ENCODE results near the gene AGAP1. TPM values are rescaled to one million over a fixed set of nuclear protein-coding genes. Genes with fewer than 3 reads are reported as not detected.

Gene AGAP1
- total and polyA plus RNA-seq, 10 donors: 1.1 to 26.6 (median 11.3) TPM

- H3K9me3 ChIP-seq: no peaks in the 10 kb centered on the region
- peaks cover 0 to 6% (median 0%) of the 10 kb centered on the region in 7 donors for H3K27me3 ChIP-seq (replicated peaks in 1 of 7)
- H3K36me3 ChIP-seq: no peaks in the 10 kb centered on the region
- no peak for DNase-seq
- H3K27ac ChIP-seq: no peak overlapping the region
- WGBS, 5 donors: 61 to 93% (median 83%) methylated on average over 4 of the region's 4 CpGs
- TF ChIP-seq POLR2AphosphoS5 (IDR thresholded peaks at IDR 0.05) (no peak), CTCF (IDR thresholded peaks at IDR 0.05 in 8 of 11, conservative IDR thresholded peaks at IDR 0.05 in 3 of 11) (no peak), POLR2A (IDR thresholded peaks at IDR 0.05) (no peak)
- H3K4me3 ChIP-seq: no peak overlapping the region
- peaks cover 0 to 10% (median 7%) of the 10 kb centered on the region in 6 donors for H3K4me1 ChIP-seq
- intact Hi-C loops (cut with DNase I; ENCODE audit: low total_unique reads): no loop called here
These were observed 208.3 kb downstream of the AGAP1 start for GRCh38 chr2:235702186-235702585.

- Histone ChIP-seq H3K4me3 (no peak overlapping the region), H3K9me3 (no peaks in the 10 kb centered on the region), H3K27me3 (replicated peaks in 1 of 7) (peaks cover 0 to 6% (median 0%) of the 10 kb centered on the region in 7 donors), H3K4me1 (peaks cover 0 to 10% (median 7%) of the 10 kb centered on the region in 6 donors), H3K27ac (no peak overlapping the region), H3K36me3 (no peaks in the 10 kb centered on the region)
- TF ChIP-seq POLR2AphosphoS5 (IDR thresholded peaks at IDR 0.05) (no peak), CTCF (IDR thresholded peaks at IDR 0.05 in 8 of 11, conservative IDR thresholded peaks at IDR 0.05 in 3 of 11) (no peak), POLR2A (IDR thresholded peaks at IDR 0.05) (no peak)
- no peak for DNase-seq
- intact Hi-C loops (cut with DNase I; ENCODE audit: low total_unique reads): no loop called here
- WGBS, 5 donors: 88 to 92% (median 90%) methylated on average over 10 of the region's 10 CpGs
These were observed 210.0 kb downstream of the AGAP1 start for GRCh38 chr2:235703711-235704295.

GRCh38 chr2:235705296-235705695 is 211.5 kb downstream of the AGAP1 start:
- H3K4me1 ChIP-seq: peaks cover 0 to 10% (median 7%) of the 10 kb centered on the region in 6 donors
- no peak overlapping the region for H3K27ac ChIP-seq
- no peak for DNase-seq
- no peak overlapping the region for H3K4me3 ChIP-seq
- intact Hi-C loops (cut with DNase I; ENCODE audit: low total_unique reads): no loop called here
- WGBS, 5 donors: 83 to 87% (median 85%) methylated on average over 7 to 8 of the region's 8 CpGs
- TF ChIP-seq CTCF (IDR thresholded peaks at IDR 0.05 in 8 of 11, conservative IDR thresholded peaks at IDR 0.05 in 3 of 11) (no peak), POLR2A (IDR thresholded peaks at IDR 0.05) (no peak), POLR2AphosphoS5 (IDR thresholded peaks at IDR 0.05) (no peak)
- peaks cover 0 to 6% (median 0%) of the 10 kb centered on the region in 7 donors for H3K27me3 ChIP-seq (replicated peaks in 1 of 7)
- H3K9me3 ChIP-seq: no peaks in the 10 kb centered on the region
- no peaks in the 10 kb centered on the region for H3K36me3 ChIP-seq

GRCh38 chr2:235706506-235706905 is 212.7 kb downstream of the AGAP1 start:
- H3K27me3 ChIP-seq (replicated peaks in 1 of 7): peaks cover 0 to 3% (median 0%) of the 10 kb centered on the region in 7 donors
- H3K4me3 ChIP-seq: no peak overlapping the region
- intact Hi-C loops (cut with DNase I; ENCODE audit: low total_unique reads): no loop called here
- no peak overlapping the region for H3K27ac ChIP-seq
- 89 to 94% (median 92%) methylated on average over 8 of the region's 8 CpGs for WGBS, 5 donors
- H3K36me3 ChIP-seq: no peaks in the 10 kb centered on the region
- H3K4me1 ChIP-seq: peaks cover 0 to 7% (median 3%) of the 10 kb centered on the region in 6 donors
- TF ChIP-seq CTCF (IDR thresholded peaks at IDR 0.05 in 8 of 11, conservative IDR thresholded peaks at IDR 0.05 in 3 of 11) (no peak), POLR2A (IDR thresholded peaks at IDR 0.05) (no peak), POLR2AphosphoS5 (IDR thresholded peaks at IDR 0.05) (no peak)
- no peaks in the 10 kb centered on the region for H3K9me3 ChIP-seq
- DNase-seq: no peak

All from spleen (tissue), 11 donors.